Testis (tissue), 2 donors: ENCODE results near the gene MON2.

Experiments used
- POLR2A ChIP-seq: fragments of 450-650 bp; IDR thresholded peaks from one replicate; pipeline ENCODE4 v1.6.1; 2017; ENCODE audit warnings: antibody characterized with exemption, mild to moderate bottlenecking, moderate library complexity
- TF ChIP-seq, protein P1 (sequence below), 3 experiments: fragments of 450-650 bp in 2 of 3; fragments of 200-600 bp in 1 of 3; sonication (generic) in 1 of 3; IDR thresholded peaks; one replicate each; pipeline ENCODE4 v1.5.1; 2016 to 2019; ENCODE audit warnings: antibody characterized with exemption in 3 of 3, mild to moderate bottlenecking in 2 of 3, moderate library complexity in 1 of 3

DNA sequence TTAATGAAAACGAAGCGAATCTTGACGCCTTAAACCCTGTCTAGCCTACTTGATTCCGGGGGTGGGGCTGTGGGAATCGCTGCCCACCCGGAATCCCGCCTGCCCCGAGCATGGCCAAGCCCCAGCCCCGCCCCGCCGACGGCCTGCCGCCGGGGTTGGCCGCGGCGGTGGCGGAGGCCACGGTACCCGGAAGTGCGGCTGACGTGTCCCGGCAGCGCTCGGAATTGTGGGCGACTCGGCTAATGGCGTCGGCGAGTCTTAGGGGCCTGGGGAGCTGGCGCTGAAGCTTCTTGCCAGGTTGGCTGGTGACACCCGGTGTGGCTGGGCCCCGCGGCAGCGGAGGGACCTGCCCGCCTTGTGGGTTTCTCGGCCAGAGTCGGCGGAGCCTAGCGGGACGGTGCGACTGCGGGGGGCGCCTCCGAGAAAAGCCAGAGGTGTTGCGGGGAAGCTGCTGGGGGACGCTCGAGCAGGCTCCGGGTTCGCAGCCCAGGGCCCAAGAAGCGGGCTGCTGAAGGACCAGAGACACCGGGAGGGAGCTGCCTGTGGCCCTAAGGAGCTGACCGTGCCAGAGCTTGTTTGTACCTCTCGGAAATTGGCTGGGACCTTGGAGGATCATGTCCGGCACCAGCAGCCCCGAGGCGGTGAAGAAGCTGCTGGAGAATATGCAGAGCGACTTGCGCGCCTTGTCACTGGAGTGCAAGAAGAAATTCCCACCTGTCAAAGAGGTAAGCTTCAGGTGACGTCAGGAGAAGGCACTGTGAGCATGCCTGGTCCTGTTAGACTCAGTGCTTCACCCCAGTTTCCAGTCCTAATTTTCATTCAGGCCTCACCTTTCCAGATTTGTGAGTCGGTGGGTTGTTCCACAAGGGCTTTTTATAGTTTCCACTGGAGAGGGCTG, at the start of gene MON2:
- TF ChIP-seq POLR2A = no peak
- TF ChIP-seq, protein P1, sequence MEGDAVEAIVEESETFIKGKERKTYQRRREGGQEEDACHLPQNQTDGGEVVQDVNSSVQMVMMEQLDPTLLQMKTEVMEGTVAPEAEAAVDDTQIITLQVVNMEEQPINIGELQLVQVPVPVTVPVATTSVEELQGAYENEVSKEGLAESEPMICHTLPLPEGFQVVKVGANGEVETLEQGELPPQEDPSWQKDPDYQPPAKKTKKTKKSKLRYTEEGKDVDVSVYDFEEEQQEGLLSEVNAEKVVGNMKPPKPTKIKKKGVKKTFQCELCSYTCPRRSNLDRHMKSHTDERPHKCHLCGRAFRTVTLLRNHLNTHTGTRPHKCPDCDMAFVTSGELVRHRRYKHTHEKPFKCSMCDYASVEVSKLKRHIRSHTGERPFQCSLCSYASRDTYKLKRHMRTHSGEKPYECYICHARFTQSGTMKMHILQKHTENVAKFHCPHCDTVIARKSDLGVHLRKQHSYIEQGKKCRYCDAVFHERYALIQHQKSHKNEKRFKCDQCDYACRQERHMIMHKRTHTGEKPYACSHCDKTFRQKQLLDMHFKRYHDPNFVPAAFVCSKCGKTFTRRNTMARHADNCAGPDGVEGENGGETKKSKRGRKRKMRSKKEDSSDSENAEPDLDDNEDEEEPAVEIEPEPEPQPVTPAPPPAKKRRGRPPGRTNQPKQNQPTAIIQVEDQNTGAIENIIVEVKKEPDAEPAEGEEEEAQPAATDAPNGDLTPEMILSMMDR (IDR thresholded peaks at IDR 0.05) = no peak
